Loucy (cell line): Measurements from ENCODE around the gene FADS3.

ENCODE experiments used
- H2AFZ ChIP-seq: fragments of 200-600 bp; sonication (generic); 2 replicates; pipeline ENCODE4 v1.6.0; 2016; ENCODE audit warnings: antibody characterized with exemption, mild to moderate bottlenecking, low read length, moderate library complexity
- H3F3A ChIP-seq: fragments of 200-600 bp; 2 replicates; pipeline ENCODE4 v1.6.0; 2016; ENCODE audit warnings: antibody characterized with exemption, low read depth, mild to moderate bottlenecking
- H3K27me3 ChIP-seq: fragments of 200-600 bp; sonication (generic); 2 replicates; pipeline ENCODE4 v1.6.1; 2014; ENCODE audit warnings: low read length, mild to moderate bottlenecking; ENCODE audit not compliant: insufficient read depth, poor library complexity, severe bottlenecking
- H3K36me3 ChIP-seq: fragments of 200-600 bp; sonication (generic); 2 replicates; pipeline ENCODE4 v1.6.1; 2016; ENCODE audit warnings: low read length; ENCODE audit not compliant: insufficient read depth
- H3K4me1 ChIP-seq: fragments of 200-600 bp; sonication (generic); 2 replicates; pipeline ENCODE4 v1.5.1; 2014; ENCODE audit warnings: low read length, mild to moderate bottlenecking; ENCODE audit not compliant: insufficient read depth, poor library complexity, severe bottlenecking
- H3K4me2 ChIP-seq: fragments of 200-600 bp; sonication (generic); 2 replicates; pipeline ENCODE4 v1.6.0; 2014; ENCODE audit warnings: antibody characterized with exemption, low read length, low read depth, mild to moderate bottlenecking; ENCODE audit not compliant: poor library complexity, severe bottlenecking
- H3K4me3 ChIP-seq: fragments of 200-600 bp; sonication (generic); 2 replicates; pipeline ENCODE4 v1.5.1; 2014; ENCODE audit warnings: low read length, mild to moderate bottlenecking, mixed read lengths; ENCODE audit not compliant: poor library complexity, severe bottlenecking
- H3K79me2 ChIP-seq: fragments of 200-600 bp; sonication (generic); 2 replicates; pipeline ENCODE4 v1.6.1; 2014; ENCODE audit warnings: low read length; ENCODE audit not compliant: insufficient read depth
- H3K9ac ChIP-seq: fragments of 200-600 bp; sonication (generic); 2 replicates; pipeline ENCODE4 v1.6.0; 2014; ENCODE audit warnings: mild to moderate bottlenecking, low read depth, low read length, moderate library complexity; ENCODE audit not compliant: poor library complexity, severe bottlenecking
- H3K9me2 ChIP-seq: fragments of 200-600 bp; sonication (generic); replicated peaks from 2 replicates; pipeline ENCODE4 v1.6.1; 2016; ENCODE audit warnings: low read depth, low read length, mixed read lengths
- H3K9me3 ChIP-seq: fragments of 200-600 bp; sonication (generic); 2 replicates; pipeline ENCODE4 v1.6.1; 2014; ENCODE audit warnings: mild to moderate bottlenecking, antibody characterized with exemption, low read length, low read depth; ENCODE audit not compliant: insufficient read depth
- H4K20me1 ChIP-seq: fragments of 200-600 bp; sonication (generic); 2 replicates; pipeline ENCODE4 v1.6.0; 2014; ENCODE audit warnings: antibody characterized with exemption, low read length, mild to moderate bottlenecking; ENCODE audit not compliant: insufficient read depth, poor library complexity, severe bottlenecking
- EZH2phosphoT487 ChIP-seq: fragments of 200-600 bp; IDR thresholded peaks from 2 replicates; pipeline ENCODE4 v1.6.1; 2018; ENCODE audit warnings: antibody characterized with exemption, mild to moderate bottlenecking, moderate library complexity, borderline replicate concordance
- TF ChIP-seq, protein P1 (sequence below): fragments of 200-600 bp; sonication (generic); conservative IDR thresholded peaks from 2 replicates; pipeline ENCODE4 v1.5.1; 2014; ENCODE audit warnings: mild to moderate bottlenecking, antibody characterized with exemption, low read length

FADS3 gene

DNA sequence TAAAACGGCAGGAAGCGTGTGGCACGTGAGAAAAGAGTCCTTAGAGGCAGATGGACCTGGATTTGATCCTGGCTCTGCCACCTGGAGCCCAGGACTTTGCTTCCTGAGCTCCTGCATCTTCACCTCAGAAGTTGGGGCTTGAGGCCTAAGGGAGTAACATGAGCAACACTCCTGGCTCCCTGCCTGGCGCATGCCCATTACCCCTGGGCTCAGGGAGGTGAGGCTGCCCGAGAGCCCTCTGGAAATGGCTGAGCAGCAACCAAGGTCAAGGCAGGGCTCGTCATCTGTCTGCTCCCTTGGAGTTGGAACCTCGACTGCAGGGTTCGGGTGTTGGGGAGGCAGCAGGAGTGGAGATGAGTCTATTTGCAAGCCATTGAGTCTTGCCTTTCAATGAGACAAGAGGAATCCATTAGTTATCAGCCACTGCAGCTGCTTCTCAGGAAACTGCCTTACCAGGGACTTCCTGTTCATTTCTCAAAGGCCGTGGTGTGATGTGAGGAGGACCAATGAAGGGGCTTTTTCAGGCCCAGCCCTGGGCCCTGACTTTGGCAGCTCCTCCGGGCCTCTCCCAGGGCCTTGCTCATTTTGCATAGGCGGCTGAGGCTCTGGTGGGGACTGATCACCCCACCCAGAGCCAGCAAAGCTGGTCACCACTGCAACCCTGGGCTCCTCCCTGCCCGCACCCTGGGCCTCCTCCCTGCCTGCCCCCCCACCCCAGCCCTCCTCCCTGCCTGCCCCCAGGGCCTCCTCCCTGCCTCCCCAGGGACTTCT, 56.9 kb downstream of the FADS3 start:
- H3K4me3 ChIP-seq, result peak overlapping the region; percentile 84

DNA sequence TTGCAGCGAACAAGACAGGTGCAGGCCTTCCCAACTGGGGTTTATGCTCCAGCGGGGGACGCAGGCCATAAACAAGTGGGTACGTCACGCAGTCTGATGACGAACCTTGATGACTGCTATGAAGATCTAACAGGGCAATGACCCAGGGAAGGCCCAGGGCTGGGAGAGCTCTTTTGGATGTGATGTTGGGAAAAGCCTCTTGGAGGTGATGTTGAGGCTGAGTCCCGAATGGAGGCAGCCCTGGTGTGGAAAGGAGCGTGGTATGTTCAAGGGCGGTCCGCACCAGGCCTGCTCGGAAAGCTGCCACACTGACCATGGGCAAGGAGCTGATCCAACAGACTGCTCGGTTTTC, 57.4 kb downstream of the FADS3 start:
- H3K36me3 ChIP-seq, result peaks cover 17% of the 10 kb centered on the region; the same call in 1 of the 2 replicates
- H2AFZ ChIP-seq, result no peak overlapping the region
- H3F3A ChIP-seq, result peaks cover 29% of the 10 kb centered on the region
- H3K27me3 ChIP-seq, result peaks cover 6% of the 10 kb centered on the region
- H3K9ac ChIP-seq, result peak overlapping the region; percentile 96
- H3K4me2 ChIP-seq, result peak overlapping the region; percentile 95
- no peaks in the 10 kb centered on the region for H3K9me3 ChIP-seq
- TF ChIP-seq, protein P1, sequence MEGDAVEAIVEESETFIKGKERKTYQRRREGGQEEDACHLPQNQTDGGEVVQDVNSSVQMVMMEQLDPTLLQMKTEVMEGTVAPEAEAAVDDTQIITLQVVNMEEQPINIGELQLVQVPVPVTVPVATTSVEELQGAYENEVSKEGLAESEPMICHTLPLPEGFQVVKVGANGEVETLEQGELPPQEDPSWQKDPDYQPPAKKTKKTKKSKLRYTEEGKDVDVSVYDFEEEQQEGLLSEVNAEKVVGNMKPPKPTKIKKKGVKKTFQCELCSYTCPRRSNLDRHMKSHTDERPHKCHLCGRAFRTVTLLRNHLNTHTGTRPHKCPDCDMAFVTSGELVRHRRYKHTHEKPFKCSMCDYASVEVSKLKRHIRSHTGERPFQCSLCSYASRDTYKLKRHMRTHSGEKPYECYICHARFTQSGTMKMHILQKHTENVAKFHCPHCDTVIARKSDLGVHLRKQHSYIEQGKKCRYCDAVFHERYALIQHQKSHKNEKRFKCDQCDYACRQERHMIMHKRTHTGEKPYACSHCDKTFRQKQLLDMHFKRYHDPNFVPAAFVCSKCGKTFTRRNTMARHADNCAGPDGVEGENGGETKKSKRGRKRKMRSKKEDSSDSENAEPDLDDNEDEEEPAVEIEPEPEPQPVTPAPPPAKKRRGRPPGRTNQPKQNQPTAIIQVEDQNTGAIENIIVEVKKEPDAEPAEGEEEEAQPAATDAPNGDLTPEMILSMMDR, result no peak
- TF ChIP-seq EZH2phosphoT487, result no peak
- peaks cover 91% of the 10 kb centered on the region for H3K79me2 ChIP-seq
- no peaks in the 10 kb centered on the region for H3K9me2 ChIP-seq
- H3K4me1 ChIP-seq, result peaks cover 72% of the 10 kb centered on the region
- peak overlapping the region; percentile 84 for H3K4me3 ChIP-seq
- H4K20me1 ChIP-seq, result peaks cover 48% of the 10 kb centered on the region

More for the DNA sequence above, 56.9 kb downstream of the FADS3 start:
- Histone ChIP-seq H3K27me3 (peaks cover under 1% of the 10 kb centered on the region), H3K9me2 (no peaks in the 10 kb centered on the region), H3K36me3 (peaks cover 14% of the 10 kb centered on the region; the same call in 1 of the 2 replicates), H3K79me2 (peaks cover 89% of the 10 kb centered on the region), H3F3A (peaks cover 29% of the 10 kb centered on the region), H3K4me1 (peaks cover 72% of the 10 kb centered on the region), H3K4me2 (peak overlapping the region; percentile 95), H3K9ac (peak overlapping the region; percentile 96), H4K20me1 (peaks cover 43% of the 10 kb centered on the region), H2AFZ (no peak overlapping the region), H3K9me3 (no peaks in the 10 kb centered on the region)
- no peak for TF ChIP-seq EZH2phosphoT487
- TF ChIP-seq, protein P1, result no peak

DNA sequence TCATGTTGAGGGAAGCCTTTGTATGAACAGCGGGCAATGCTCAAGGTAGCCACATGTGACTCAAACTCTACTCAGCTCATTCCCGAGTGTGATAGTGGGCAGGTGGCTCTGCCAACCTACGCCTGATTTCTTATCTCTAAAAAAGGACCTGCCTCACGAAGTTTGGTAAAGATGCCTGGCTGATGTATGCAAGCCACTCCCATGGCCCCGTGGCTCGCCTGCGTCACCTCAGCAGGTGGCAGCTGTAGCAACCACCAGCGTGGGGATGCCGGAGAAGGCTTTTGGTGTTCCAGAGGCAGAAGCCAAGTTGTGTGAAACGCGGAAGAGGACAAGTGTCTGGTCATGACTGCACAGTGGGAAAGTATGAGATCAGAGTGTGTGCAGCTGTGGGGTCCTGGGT, 57.9 kb downstream of the FADS3 start:
- H3K9me3 ChIP-seq, result no peaks in the 10 kb centered on the region
- peaks cover 29% of the 10 kb centered on the region for H3F3A ChIP-seq
- H3K9me2 ChIP-seq, result no peaks in the 10 kb centered on the region
- peak overlapping the region; percentile 95 for H3K4me2 ChIP-seq
- H3K79me2 ChIP-seq, result peaks cover 91% of the 10 kb centered on the region
- H3K4me3 ChIP-seq, result peak overlapping the region; percentile 84
- peaks cover 72% of the 10 kb centered on the region for H3K4me1 ChIP-seq
- H3K36me3 ChIP-seq, result peaks cover 12% of the 10 kb centered on the region; the same call in 1 of the 2 replicates
- H3K9ac ChIP-seq, result peak overlapping the region; percentile 96
- no peak overlapping the region for H2AFZ ChIP-seq
- peaks cover 51% of the 10 kb centered on the region for H4K20me1 ChIP-seq
- no peak for TF ChIP-seq EZH2phosphoT487
- TF ChIP-seq, protein P1, result no peak
- peaks cover 8% of the 10 kb centered on the region for H3K27me3 ChIP-seq
